ENCODE measurements around the gene BAHCC1.

The BAHCC1 gene

GRCh38 chr17:81432941-81433340, 37.7 kb downstream of the BAHCC1 start:
- in situ Hi-C loops (cut with MboI; ENCODE audit: low pct_unique_long_range_greater_than_20kb, low sequenced_read_pairs): no loop called here
- DNase-seq: no peak

- DNase-seq: no peak
- in situ Hi-C loops (cut with MboI; ENCODE audit: low pct_unique_long_range_greater_than_20kb, low sequenced_read_pairs): no loop called here
Measured at GRCh38 chr17:81433656-81434055, 38.4 kb downstream of the BAHCC1 start.

GRCh38 chr17:81434072-81434471, 38.8 kb downstream of the BAHCC1 start:
- no peak for DNase-seq

GRCh38 chr17:81434681-81435417, 39.6 kb downstream of the BAHCC1 start:
- in situ Hi-C loops (cut with MboI; ENCODE audit: low pct_unique_long_range_greater_than_20kb, low sequenced_read_pairs): no loop called here
- DNase-seq: no peak

More at GRCh38 chr17:81434072-81434471, 38.8 kb downstream of the BAHCC1 start:
- in situ Hi-C loops (cut with MboI; ENCODE audit: low pct_unique_long_range_greater_than_20kb, low sequenced_read_pairs): no loop called here

- in situ Hi-C loops (cut with MboI; ENCODE audit: low pct_unique_long_range_greater_than_20kb, low sequenced_read_pairs): no loop called here
- no peak for DNase-seq
Measured at GRCh38 chr17:81435652-81436293, 40.5 kb downstream of the BAHCC1 start.

GRCh38 chr17:81436294-81436849, 41.1 kb downstream of the BAHCC1 start:
- DNase-seq: no peak

GRCh38 chr17:81437191-81437651, 42.0 kb downstream of the BAHCC1 start:
- no peak for DNase-seq
- in situ Hi-C loops (cut with MboI; ENCODE audit: low pct_unique_long_range_greater_than_20kb, low sequenced_read_pairs): no loop called here

More at GRCh38 chr17:81436294-81436849, 41.1 kb downstream of the BAHCC1 start:
- in situ Hi-C loops (cut with MboI; ENCODE audit: low pct_unique_long_range_greater_than_20kb, low sequenced_read_pairs): no loop called here

- no peak for DNase-seq
- in situ Hi-C loops (cut with MboI; ENCODE audit: low pct_unique_long_range_greater_than_20kb, low sequenced_read_pairs): no loop called here
Measured at GRCh38 chr17:81438007-81438659, 42.9 kb downstream of the BAHCC1 start.

GRCh38 chr17:81438688-81439087, 43.4 kb downstream of the BAHCC1 start:
- in situ Hi-C loops (cut with MboI; ENCODE audit: low pct_unique_long_range_greater_than_20kb, low sequenced_read_pairs): no loop called here
- no peak for DNase-seq

GRCh38 chr17:81440051-81440471, 44.8 kb downstream of the BAHCC1 start:
- in situ Hi-C loops (cut with MboI; ENCODE audit: low pct_unique_long_range_greater_than_20kb, low sequenced_read_pairs): no loop called here
- DNase-seq: no peak

- in situ Hi-C loops (cut with MboI; ENCODE audit: low pct_unique_long_range_greater_than_20kb, low sequenced_read_pairs): no loop called here
- DNase-seq: peak; percentile 69
Measured at GRCh38 chr17:81440511-81441244, 45.4 kb downstream of the BAHCC1 start.

- no peak for DNase-seq
- in situ Hi-C loops (cut with MboI; ENCODE audit: low pct_unique_long_range_greater_than_20kb, low sequenced_read_pairs): no loop called here
Measured at GRCh38 chr17:81442791-81443190, 47.5 kb downstream of the BAHCC1 start.

GRCh38 chr17:81443269-81443668, 48.0 kb downstream of the BAHCC1 start:
- in situ Hi-C loops (cut with MboI; ENCODE audit: low pct_unique_long_range_greater_than_20kb, low sequenced_read_pairs): no loop called here
- no peak for DNase-seq

- DNase-seq: no peak
- in situ Hi-C loops (cut with MboI; ENCODE audit: low pct_unique_long_range_greater_than_20kb, low sequenced_read_pairs): no loop called here
Measured at GRCh38 chr17:81444610-81445339, 49.5 kb downstream of the BAHCC1 start.

- no peak for DNase-seq
- in situ Hi-C loops (cut with MboI; ENCODE audit: low pct_unique_long_range_greater_than_20kb, low sequenced_read_pairs): no loop called here
Measured at GRCh38 chr17:81445642-81446503, 50.6 kb downstream of the BAHCC1 start.

GRCh38 chr17:81447331-81447933, 52.2 kb downstream of the BAHCC1 start:
- in situ Hi-C loops (cut with MboI; ENCODE audit: low pct_unique_long_range_greater_than_20kb, low sequenced_read_pairs): no loop called here
- no peak for DNase-seq

- no peak for DNase-seq
- in situ Hi-C loops (cut with MboI; ENCODE audit: low pct_unique_long_range_greater_than_20kb, low sequenced_read_pairs): no loop called here
Measured at GRCh38 chr17:81448442-81448841, 53.2 kb downstream of the BAHCC1 start.

Data from KBM-7 (cell line).